NCI-H2196 (cell line): ENCODE data around the gene RNASE11.
A peak's percentile ranks its signal among the peaks of the same experiment; 100 is the strongest.
"Not testable (repeated sequence)": the region's sequence is repeated elsewhere in the genome, so short reads cannot be mapped to it uniquely, and the experiment has no call there.

ENCODE experiments used
- DNase-seq: peaks from one replicate; lab custom pipeline; 2025; ENCODE audit not compliant: unreplicated experiment; lab: John Stamatoyannopoulos, UW

The RNASE11 gene

GRCh38 chr14:20614038-20614840 lies 26.4 kb upstream of the RNASE11 start:
- no peak for DNase-seq

- peak; percentile 90 for DNase-seq
These were observed 25.6 kb upstream of the RNASE11 start for GRCh38 chr14:20613094-20614037.

GRCh38 chr14:20612403-20612802 lies 24.6 kb upstream of the RNASE11 start:
- no peak for DNase-seq

DNA sequence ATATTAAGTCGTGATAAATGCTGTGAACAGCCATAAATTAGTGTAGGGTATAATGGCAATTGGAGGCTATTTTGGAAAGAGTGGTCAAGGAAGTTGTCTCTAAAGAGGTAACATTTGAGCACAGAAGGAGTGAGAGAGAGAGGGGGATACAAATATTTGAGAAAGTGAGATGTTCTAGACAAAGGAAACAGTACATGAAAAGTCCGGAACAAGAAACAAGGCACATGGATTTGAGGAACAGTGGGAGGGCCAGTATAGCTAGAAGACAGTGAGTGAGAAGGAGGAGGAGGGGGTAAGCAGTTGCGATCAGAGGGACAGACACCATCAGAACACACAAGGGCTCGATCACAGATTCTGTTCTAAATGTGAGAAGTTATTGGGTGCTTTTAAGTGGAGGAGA lies 23.5 kb upstream of the RNASE11 start:
- DNase-seq, result no peak

DNA sequence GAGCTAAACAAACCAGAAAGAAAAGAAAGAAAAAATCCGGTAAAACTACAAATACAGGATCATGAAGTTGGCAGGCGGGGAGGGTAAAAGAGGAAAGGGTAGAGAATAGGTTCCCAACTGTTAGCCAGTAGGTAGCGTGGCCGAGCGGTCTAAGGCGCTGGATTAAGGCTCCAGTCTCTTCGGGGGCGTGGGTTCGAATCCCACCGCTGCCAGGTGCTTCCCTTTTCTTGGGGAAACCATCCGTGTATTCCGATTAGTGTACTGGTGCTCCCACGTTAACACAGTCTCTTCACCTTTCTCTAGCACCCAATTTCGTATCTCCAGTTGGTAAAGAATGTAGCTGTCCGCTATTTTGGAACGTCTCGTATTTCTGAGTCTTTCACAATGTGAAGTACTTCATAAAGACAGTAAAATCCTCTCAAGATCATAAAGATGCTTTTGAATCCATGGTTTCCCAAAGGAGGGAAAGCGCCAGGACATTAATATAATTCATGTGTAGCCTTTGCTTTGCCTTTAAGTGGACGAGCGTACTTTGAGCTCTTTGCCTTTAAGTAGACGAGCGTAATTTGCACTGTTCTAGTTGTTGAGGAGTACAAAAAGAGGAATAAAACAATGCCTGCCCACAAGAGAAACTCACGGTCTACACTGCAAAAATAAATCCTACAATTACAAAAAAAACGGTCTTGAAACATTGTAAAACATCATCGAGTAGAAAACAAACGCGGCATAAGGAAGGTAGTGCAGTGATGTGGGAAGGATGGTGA lies 22.4 kb upstream of the RNASE11 start:
- DNase-seq, result peak; percentile 58

GRCh38 chr14:20609215-20610001 lies 21.6 kb upstream of the RNASE11 start:
- DNase-seq, result peak; percentile 83

DNA sequence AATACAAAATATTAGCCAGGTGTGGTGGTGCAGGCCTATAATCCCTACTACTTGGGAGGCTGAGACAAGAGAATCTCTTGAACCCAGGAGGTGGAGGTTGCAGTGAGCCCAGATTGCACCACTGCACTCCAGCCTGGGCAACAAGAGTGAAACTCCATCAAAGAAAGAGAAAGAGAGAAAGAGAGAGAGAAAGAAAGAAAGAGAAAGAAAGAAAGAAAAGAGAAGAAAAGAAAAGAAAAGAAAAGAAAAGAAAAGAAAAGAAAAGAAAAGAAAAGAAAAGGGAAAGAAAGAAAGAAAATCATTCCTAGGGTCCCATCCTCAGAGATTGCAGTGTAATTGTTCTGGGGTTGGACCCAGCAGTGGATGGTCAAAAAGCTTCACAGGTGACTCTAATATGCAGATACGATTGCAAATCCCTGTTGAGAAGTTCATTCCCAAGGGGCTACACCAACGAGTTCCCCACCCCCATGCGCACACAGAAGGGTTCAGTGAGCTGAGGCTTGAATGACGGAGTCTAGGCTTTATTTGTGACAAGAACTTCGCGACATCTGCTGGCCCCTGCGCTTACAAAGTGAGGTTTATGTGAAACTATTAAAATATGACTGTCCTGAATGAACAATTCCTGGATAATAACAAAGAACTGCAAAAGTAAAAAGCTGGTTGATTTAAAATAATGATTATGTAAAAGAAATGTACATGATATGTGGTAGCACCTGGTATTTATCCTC lies 20.7 kb upstream of the RNASE11 start:
- DNase-seq, result no peak

GRCh38 chr14:20607617-20608016 lies 19.8 kb upstream of the RNASE11 start:
- DNase-seq, result no peak

GRCh38 chr14:20606902-20607242 lies 19.1 kb upstream of the RNASE11 start:
- no peak for DNase-seq

- DNase-seq, result peak; percentile 37
These were observed 18.5 kb upstream of the RNASE11 start for GRCh38 chr14:20606190-20606901.

DNA sequence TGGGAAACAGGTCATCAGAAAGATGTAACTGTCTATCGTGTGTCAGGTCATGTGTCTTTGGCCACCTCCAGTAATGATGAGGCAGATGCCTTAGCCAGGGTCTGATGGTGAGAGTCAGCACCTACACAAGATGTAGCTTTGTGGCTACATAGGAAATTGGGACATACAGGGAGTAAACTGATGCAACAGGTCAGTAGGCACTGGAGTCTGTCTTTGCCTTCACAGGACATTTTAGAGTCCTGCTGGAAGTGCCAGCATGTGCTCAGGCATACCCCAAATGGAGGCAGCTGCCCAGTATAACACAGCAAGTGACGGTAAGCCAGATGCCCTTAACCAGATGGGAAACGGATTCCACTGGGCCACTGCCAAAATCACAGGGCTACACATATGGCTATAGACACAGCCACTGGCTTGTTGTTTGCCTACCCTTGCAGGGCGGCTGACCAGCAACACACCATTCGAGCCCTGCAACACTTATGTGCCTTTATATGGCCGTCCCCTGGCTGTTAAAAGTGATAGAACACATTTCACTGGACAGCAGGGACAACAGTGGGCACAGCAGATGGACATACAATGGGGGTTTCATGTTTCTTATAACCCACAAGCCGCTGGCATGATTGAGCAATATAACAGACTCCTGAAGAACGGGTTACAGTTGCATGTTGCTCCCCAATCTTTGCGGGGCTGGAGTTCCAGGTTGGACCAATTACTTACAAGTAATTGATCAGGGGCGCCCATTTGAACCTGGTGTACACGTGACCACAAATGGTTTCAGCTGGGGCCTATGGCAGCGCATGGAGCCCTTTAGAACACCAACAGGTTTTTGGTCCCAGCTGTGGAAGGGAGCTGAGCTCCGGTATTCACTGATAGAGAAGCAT lies 16.3 kb upstream of the RNASE11 start:
- DNase-seq, result no peak

DNA sequence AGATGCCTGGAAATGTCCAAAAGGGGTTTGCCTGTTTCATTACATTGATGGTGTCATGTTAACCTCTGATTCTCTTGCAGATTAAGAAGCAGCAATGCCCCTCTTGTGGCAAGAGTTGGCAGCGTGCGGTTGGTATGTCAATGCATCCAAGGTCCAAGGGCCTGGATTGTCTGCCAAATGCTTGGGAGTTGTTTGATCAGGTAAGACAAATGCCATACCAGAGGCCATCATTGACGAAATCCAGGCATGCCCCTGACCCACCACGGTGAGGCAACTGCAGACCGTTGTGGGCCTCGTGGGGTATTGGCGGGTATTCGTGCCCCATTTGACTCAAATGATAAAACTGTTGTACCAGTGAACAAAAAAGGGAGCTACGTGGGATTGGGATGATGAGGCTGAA lies 14.8 kb upstream of the RNASE11 start:
- no peak for DNase-seq

DNA sequence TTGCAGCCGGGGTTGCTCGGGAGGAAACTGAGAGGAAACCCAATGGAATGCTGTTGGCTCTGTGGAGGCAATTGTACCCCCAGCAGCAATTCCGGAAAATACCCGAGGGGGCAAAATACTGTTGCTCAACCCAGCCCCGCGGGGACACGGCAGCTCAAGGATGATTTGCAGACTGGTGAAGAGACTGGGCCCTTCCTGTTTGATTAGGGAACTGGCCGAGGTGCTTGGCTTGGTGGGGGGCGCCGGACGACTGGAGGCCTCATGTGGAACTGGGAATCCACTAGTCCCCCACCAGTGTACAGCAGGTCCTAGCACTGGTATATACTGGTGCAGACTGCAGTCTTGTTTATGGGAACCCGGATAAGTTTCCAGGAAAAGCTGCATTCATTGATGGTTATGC lies 13.7 kb upstream of the RNASE11 start:
- DNase-seq, result no peak

DNA sequence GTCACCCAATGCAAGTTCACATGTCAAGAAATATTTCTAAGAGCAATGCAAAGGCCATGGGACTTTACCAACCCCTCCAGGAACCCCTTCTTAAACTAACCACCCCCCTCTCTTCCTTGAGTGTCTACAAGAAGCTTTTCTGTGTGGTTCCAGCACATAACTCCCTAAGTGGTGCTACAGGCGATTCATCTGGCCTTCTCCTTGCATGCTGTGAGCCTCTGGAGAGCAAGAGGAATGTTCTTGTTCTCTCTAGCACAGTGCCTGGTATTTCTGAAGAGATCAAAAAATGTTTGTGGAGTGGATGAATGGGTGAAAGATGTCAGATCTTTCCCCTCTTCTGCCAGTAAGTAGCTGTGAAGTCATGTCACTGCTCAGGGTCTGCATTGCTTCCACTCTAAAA lies 9.3 kb upstream of the RNASE11 start:
- no peak for DNase-seq

GRCh38 chr14:20595726-20596125 lies 7.9 kb upstream of the RNASE11 start:
- not testable (repeated sequence) for DNase-seq

- no peak for DNase-seq
These were observed 4.8 kb upstream of the RNASE11 start for GRCh38 chr14:20592574-20592973.

DNA sequence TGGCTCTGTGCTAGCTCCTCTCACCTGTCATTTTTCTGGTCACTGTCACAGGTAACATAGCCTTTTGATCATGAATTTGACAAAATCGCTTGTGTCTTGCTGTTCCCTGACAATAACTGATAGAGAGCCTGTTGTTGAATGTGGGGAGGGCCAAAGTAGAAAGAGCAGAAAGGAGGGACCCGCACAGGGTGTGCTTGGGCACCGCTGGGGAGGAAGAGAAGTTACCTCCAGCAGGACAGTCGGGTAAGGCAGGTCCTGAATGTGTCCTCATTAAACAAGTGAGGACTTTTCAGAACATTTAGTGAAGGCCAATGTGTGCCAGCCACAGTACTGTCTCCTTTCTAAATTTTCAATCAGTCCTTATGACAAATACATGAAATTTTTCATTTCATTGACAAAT lies 3.4 kb upstream of the RNASE11 start, which contains the start of gene RNASE12:
Gene RNASE12, minus strand, starts transcription at position 142 of the 400 bp plus-strand sequence. CDS start 653 bp downstream, outside the sequence.
- DNase-seq, result no peak

DNA sequence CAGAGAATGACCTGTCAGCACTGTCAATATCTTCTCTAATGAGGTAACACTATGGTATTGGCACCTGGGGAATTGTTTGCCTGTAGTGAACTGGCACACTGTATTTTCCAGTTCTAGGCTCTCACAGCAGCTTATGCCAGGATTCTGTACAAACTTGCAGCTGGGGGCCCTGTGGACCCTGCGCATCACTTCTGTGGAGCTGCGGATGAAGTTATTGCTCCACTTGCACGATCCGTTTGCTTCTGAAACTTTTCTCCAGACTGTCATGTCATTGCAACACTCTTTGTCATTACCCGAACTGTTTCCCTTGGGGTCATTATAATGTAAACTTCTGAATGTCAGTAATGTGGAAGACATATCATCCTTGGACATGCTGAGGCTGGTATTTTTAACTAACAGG lies 3.9 kb downstream of the RNASE11 start:
- no peak for DNase-seq
